T47D (cell line): Measurements from ENCODE around the gene HAPLN3.

ENCODE experiments used
- DNase-seq, 2 experiments: peaks; one replicate each; pipeline versions ENCODE4 v3.0.0 to v3.0.0-alpha.2; 2011 to 2012; ENCODE audit warnings: low read depth in 1 of 2, low spot score in 1 of 2
- JUND ChIP-seq: IDR thresholded peaks from 2 replicates; pipeline ENCODE4 v1.6.1; 2012; ENCODE audit warnings: low read depth
- in situ Hi-C: cut with HindIII; loops from 2 replicates; pipeline ENCODE4 v1.10.0; 2016; ENCODE audit warnings: low sequenced_read_pairs, low pct_unique_long_range_greater_than_20kb

Gene HAPLN3

DNA sequence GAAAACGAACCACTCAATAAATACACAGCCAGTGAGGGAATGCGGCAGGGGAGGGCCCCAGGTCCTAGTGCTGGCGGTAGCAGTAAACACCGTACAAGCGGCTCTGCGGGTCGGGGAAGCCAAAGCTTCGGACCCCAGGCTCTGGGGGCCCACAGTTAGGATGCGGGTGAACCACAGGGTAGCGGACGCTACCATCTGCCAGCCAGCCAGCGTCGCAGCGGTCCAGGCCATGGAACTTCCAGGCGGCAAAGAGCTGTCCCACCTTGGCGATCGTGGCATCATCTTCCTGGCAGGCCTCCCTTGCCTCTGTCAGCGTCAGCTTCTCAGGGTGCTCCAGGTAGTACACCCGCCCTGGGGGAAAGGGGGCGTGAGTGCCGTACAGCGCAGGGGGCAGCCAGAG is 17.4 kb downstream of the HAPLN3 start:
- no peak for DNase-seq
- in situ Hi-C loops = no loop called here
- no peak for TF ChIP-seq JUND

DNA sequence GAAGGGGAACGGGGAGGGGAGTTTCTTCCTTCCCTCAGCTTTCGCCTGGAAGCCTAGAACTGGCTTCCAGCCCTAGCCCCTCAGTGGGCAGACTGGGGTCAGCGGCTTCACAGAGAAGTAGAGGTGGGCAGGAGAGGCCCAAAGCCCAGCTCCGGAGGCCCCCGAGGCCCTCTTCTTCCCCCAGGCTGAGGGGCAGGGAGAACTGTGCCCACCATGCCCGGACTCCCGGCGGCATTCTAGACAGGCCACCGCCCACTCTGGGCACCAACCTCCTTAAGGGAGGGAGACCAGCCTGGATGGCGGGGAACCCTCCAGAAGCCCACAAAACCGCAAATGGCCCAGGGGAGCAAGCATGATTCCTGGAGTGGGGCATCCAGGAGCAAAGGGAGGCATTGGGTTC is 17.9 kb downstream of the HAPLN3 start:
- DNase-seq = no peak
- TF ChIP-seq JUND = no peak
- in situ Hi-C loops = no loop called here

DNA sequence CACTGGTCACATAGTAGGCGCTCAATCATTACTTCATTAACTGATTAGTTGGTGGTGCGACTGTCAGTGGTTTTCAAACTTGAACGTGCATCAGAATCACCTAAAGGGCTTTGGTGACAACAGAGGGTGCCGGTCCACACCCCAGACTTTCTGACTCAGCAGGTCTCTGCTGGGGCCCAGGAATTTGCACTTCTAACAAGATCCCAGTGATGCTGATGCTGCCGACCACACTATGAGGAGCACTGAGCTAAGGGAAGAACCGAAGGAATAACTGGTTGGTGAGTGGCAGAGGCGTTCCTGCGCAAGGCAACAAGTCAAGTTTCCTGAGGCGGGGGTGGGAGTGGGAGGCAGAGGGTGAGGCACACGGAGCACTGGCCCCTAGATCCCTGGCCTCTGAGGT is 18.8 kb downstream of the HAPLN3 start:
- in situ Hi-C loops = no loop called here
- TF ChIP-seq JUND = no peak

DNA sequence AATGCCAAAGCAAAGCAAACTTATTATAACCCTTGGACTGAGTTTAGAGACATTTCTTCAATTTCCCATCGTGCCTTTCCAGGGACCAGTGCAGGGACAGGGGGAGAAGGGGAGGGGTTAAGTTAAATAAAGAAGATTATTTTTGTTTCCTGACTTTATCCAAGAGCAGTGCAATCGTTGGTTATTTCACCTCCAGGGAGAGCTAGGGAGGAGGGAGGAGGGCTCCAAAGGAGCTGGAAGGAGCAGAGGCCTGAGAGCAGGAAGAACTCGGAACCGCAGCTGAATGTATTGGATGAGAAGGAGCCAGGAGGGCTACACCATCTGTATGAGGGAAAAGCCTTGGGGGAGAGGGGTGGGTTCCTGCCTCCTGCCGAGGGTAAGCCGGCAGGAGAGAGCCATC is 20.7 kb downstream of the HAPLN3 start:
- no peak for DNase-seq
- in situ Hi-C loops = no loop called here
- TF ChIP-seq JUND = no peak

More for the DNA sequence above, 18.8 kb downstream of the HAPLN3 start:
- no peak for DNase-seq

DNA sequence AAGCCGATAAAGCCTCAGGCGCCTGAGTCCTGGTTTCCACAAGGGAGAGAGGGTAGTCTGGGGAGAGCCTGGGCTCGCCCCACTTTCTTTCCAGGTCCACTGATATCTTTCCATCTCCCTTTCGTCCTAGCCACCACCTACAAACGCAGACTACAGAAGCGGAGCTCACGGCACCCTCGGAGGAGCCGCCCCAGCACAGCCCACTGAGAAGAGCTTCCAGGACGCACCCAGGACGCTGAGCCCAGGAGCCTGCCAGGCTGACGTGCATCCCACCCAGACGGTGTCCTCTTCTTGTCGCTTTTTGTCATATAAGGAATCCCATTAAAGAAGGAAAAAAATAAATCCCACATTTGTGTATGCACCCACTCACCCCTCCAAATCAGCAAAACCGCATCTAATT is 21.1 kb downstream of the HAPLN3 start:
- no peak for TF ChIP-seq JUND
- DNase-seq = no peak
- in situ Hi-C loops = no loop called here

DNA sequence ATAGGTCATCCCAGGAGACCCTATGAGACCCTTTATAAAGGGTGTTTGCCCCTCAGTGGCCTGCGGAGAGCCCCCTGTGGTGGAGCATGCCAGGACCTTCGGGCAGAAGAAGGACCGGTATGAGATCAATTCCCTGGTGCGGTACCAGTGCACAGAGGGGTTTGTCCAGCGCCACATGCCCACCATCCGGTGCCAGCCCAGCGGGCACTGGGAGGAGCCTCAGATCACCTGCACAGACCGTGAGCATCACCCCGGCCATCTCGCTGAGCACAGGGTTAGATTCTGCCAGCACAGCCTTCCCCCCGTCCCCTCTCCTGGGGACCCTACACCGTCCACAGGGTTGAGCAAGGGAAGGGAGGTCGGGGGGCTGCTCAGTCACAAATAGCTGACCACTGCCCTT is 21.6 kb downstream of the HAPLN3 start:
- DNase-seq = no peak

DNA sequence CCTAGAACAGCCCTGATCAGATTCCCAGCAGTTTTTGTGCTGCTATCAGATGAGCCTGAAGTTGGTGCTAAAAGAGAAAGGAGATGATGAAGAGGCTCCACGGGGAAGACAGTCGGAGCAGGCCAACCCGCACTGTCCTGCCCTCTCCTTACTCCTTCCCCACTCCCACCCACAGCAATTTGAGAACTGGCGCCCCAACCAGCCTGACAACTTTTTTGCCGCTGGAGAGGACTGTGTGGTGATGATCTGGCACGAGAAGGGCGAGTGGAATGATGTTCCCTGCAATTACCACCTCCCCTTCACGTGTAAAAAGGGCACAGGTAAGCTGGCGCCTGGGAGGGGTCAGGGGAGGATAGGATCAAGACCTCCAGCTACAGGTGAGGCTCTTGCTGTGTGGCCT is 22.6 kb downstream of the HAPLN3 start:
- DNase-seq = peak in 1 of 2 experiments; percentile 43
- in situ Hi-C loops = no loop called here
- TF ChIP-seq JUND = no peak

More for the DNA sequence above, 21.6 kb downstream of the HAPLN3 start:
- no peak for TF ChIP-seq JUND
- in situ Hi-C loops = no loop called here

DNA sequence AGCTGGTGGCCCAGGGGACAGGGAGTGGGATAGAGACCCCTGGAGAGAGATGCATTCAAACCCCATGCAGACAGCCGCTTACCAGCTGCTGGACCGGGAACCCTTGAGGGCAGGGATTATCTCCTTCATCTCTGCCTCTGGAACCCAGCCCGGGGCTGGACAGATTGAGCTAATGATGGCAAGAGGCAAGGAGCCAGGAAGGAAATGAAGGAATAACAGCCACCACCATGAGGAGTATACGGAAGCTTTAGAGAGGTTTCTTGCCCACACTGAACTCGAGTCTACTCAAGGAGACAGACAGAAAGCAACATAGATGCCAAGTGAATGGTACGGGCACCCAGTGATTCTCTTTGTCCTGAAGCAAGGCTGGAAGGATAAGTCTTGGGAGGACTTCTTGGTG is 23.2 kb downstream of the HAPLN3 start:
- DNase-seq = no peak
- no peak for TF ChIP-seq JUND
- in situ Hi-C loops = no loop called here

DNA sequence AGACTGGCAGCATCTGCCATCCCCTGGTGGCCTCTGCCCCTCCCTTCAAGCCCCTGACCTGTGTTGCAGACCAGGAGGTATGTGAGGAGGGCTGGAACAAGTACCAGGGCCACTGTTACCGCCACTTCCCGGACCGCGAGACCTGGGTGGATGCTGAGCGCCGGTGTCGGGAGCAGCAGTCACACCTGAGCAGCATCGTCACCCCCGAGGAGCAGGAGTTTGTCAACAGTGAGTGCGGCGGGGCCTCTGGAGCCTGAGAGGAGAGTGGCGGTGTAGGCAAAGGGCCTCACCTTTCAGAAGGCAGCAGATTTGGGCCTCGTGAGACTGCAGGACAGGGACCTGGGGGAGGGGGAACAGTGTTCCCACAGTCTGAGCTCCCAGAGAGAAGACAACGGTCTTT is 24.0 kb downstream of the HAPLN3 start:
- in situ Hi-C loops = no loop called here
- no peak for DNase-seq
- TF ChIP-seq JUND = no peak

DNA sequence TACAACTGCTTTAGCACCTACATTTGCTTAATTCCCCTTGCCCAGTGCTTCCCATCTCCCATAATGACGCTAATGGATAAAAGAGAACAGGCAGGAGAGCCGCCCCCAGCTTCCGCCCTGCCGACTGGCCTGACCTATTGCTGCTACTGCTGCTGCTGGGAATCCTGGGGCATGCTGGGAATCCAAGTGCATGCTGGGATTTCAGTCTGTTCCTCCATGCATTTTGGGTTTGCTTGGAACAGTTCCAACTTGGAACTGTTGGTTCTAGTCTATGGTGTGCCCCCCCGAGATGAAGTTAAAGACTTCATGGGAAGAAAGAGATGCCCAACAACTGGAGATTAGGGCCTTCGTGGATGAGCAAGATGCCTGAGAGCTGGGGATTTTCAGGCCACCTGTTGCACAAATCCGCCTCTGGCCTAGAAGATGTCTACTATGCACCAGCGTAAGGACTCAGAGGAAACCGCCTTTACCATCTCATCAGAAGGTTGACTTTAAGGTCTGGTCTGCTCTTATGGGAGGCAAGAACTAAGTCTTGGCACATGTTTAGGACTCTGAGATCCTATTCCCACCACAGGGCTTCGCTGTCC is 29.0 kb downstream of the HAPLN3 start:
- no peak for TF ChIP-seq JUND
- no peak for DNase-seq
- in situ Hi-C loops = no loop called here

DNA sequence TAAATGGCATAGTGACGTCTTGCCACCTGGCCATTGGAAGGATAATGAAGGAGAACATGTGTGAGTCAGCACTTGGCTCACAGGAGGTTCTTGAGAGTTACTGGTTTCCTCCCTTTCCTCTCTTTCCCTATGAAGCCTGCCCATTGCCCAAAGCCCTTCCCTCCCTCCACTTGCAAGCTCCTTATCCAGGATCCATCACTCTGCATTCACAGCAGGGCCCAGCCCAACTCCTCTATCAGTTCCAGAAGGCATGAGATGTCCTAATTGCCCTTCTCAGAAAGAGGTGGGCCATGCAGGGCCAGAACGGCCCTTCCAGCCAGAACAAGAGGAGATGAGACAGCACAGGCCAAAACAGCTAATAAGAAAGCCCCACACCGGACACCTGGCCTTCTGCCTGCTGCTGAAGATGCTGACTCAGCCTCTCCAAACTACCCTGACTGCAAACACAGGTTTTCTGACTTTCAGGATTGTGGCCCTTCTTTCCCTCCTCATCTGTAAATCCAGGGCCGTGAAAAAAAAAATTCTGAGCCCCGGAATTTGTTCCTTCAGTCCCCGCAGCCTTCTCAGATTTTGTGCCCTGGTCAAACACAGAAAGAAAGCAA is 29.7 kb downstream of the HAPLN3 start:
- no peak for TF ChIP-seq JUND
- in situ Hi-C loops = no loop called here

DNA sequence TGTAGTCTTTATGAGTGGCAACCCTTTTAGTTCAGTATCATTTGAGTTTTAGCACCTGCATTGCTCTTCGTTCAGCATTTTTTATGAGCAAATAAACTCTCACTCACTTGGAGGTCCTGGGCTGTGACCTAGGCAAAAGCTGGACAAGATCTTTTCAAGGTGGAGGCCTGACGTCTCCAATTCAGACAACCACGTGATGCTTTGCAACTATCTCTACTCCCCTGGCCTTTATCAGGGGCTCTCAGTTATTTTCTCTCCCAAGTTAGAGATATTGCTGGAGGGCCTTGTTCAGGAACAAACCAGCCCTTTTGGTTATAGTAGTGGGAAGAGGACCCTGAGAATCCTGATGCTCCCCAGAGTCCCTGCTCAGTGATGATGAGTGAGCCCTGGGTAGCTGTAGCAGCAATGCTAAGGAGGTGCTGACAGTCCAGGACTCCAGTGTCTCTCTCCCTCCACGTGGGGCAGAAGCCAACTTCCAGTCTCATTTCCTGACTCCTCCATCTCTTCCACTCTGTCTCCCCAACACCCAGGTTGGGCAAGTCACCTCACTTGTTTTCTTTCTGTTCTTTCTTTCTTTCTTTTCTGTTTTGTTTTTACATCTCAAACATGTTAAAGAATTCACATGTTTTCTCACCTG is 30.4 kb downstream of the HAPLN3 start:
- DNase-seq = no peak
- no peak for TF ChIP-seq JUND
- in situ Hi-C loops = no loop called here

More for the DNA sequence above, 29.7 kb downstream of the HAPLN3 start:
- DNase-seq = no peak

DNA sequence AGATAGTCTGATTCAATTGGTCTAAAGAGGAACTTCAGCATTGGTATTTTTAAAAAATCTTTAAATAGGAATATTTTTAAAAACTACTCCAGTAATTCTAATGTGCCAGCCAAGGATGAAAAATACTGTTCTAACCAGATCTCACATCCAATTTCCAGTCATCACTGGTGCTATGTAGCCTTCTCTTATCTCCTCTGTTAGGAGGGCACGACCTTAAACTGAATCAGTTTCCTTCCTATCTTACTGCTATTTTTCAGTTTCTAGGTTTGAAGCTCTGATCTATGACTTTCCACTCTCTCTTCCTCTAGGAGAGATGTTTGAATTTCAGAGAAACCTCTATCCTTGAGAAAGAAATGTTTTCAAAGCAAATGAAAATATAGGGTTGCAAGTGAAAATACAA is 31.9 kb downstream of the HAPLN3 start:
- TF ChIP-seq JUND = no peak
- in situ Hi-C loops = no loop called here
- DNase-seq = no peak

DNA sequence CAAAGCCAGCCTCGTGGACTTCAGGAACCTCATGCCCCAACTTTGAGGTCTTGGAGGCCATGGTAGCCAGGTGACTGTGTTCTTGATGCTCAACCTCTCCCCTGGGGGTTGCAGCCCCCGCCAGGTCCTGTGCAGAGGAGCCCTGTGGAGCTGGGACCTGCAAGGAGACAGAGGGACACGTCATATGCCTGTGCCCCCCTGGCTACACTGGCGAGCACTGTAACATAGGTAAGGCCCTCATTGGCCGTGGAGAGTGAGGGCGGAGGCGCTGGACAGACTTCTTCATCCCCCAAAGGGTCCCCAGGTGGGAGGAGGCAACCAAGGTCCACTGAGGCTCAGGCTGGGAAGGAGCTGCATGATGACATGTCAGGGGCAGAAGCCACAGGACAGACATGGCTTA is 35.1 kb downstream of the HAPLN3 start:
- TF ChIP-seq JUND = no peak
- in situ Hi-C loops = no loop called here
- DNase-seq = no peak
